Hepatic stellate cell (primary cell): ENCODE results near the gene FBN1.

ENCODE experiments used
- DNase-seq: peaks from one replicate; pipeline ENCODE4 v3.0.0; 2011; ENCODE audit warnings: low spot score

FBN1 gene

GRCh38 chr15:48426941-48427340, 218.6 kb downstream of the FBN1 start:
- no peak for DNase-seq

DNA sequence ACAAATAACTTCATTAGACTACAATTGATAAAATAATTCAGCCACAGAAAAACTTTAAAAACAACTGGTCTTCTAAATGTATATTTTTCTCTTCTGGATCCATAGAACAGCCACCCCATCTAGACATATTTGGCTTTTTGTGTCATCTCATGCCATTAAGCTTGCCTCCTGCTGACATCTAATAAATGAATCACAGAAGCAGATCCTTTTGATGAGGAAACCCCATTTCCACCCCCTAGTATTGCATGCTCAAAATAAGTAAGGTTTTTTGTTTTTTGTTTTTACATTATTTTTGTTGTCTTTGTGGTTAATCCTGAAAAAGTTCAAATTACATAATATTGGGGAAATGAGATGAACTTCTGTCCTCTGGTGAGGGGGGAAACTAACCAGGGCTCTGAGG, 219.5 kb downstream of the FBN1 start:
- no peak for DNase-seq

- DNase-seq, result no peak
Measured at GRCh38 chr15:48425051-48425450, 220.5 kb downstream of the FBN1 start.

GRCh38 chr15:48423896-48424475, 221.5 kb downstream of the FBN1 start:
- DNase-seq, result no peak

- no peak for DNase-seq
Measured at GRCh38 chr15:48423342-48423741, 222.2 kb downstream of the FBN1 start.

DNA sequence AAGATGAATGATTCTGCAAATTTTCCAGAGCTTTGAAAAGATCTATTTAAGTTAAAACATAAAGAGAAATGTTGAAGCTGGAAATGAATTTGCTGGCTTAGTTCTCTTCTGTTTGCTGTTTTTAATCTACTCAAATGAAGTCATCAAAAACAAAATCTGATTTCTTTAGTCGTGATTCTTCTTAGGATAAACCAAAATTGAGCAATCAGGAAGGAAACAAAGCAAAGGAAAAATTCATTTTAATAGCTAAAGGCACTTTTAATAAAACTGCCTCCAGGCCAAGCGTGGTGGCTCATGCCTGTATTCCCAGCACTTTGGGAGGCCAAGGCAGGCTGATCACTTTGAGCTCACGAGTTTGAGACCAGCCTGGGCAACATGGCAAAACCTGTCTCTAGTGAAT, 223.1 kb downstream of the FBN1 start:
- no peak for DNase-seq

DNA sequence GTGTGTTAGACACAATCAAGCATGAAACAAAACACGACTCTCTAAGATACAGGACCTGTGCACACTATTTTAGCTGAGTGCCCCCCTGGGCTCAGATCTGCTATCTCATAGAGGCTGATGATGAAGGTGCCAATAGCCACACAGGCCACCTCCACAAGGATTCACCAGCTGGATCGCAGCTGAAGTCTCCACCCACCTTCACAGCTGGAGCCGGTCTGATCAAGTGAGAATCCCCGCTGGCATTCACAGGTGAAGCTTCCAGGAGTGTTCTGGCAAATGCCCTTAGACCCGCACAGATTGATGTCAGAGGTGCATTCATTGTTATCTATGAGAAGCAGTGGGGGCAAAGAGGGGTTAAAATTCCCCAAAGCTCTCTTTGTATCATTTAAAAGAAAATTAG, 224.1 kb downstream of the FBN1 start:
- DNase-seq, result no peak

- DNase-seq, result no peak
Measured at GRCh38 chr15:48419896-48420295, 225.6 kb downstream of the FBN1 start.

DNA sequence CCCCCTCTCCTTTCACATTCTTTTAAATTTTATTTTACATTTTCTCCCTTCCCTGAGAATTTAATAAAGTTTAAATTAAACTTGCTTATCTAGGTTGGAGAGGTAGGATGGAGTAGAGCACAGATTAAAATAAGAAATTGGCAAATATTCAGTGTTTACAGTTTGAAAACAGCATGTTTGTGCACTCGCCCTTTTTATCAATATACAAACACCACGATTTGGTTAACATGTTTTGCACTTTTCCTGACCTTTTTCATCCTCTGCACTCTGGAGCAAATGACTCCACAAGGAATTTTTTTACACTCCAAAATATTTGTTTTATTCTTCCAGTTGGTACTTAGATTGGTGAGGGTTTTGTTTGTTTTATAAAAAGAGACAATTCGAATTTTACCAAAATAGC, 227.2 kb downstream of the FBN1 start:
- DNase-seq, result no peak

- DNase-seq, result no peak
Measured at GRCh38 chr15:48416301-48416700, 229.2 kb downstream of the FBN1 start.

DNA sequence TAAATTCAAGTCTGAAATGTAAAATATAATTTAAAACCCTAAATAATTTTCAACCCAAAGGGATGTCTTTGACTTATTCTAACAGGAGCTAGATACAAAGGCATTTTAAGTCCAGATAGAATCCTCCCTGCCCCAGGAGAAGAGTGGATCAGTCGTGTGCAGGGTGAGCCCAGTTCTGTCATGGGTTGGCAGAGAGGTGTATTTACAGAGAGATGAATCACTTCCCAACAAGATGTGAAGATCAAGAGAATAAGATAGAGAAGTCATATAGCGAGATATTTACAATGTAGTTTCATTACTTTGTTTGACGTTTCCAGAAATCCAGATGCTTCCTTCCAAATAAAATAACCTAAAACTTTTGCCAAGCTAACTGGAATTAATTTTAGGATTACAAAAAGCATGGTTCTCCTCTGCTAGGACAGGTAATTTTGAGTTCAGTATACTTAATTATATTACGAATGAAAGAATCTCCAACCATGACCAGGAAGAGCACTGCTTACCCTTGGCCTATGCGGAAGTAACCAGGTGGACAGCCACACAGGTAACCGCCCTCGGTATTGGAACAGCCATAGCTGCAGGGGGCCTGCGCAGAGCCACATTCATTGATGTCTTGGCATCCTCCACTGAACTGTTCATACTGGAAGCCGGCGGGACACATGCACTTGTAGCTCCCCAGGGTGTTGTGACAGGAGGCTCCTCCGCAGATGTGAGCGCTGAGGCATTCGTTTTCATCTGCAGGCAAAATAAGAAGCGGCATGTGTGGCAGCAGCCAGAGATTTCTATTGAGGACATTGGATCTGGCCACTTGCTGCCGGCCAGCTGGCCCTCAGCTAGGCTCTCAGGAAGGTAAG, 230.2 kb downstream of the FBN1 start:
- no peak for DNase-seq

- no peak for DNase-seq
Measured at GRCh38 chr15:48414015-48414414, 231.5 kb downstream of the FBN1 start.

GRCh38 chr15:48413304-48413703, 232.2 kb downstream of the FBN1 start:
- DNase-seq, result no peak

GRCh38 chr15:48411971-48412591, 233.4 kb downstream of the FBN1 start:
- DNase-seq, result peak; percentile 60

DNA sequence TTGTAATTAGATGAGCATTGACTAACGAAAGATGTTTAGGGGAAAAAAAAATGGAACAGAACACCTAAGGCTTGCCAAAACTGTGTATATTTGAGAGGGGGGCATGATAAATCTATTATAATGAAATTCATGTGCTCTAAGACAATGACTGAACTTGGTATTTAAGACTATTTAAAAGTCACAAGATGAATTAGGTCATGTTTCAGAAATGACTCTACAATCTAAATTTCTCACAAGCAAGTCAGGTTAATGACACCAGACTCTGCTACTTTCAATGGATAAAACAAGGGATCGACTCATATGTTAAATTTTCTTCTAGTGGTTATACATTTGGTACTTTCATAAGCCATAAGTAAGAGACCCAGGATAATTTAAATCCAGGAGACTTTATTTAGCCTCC, 235.9 kb downstream of the FBN1 start:
- DNase-seq, result no peak

GRCh38 chr15:48408327-48408726, 237.2 kb downstream of the FBN1 start:
- DNase-seq, result no peak

DNA sequence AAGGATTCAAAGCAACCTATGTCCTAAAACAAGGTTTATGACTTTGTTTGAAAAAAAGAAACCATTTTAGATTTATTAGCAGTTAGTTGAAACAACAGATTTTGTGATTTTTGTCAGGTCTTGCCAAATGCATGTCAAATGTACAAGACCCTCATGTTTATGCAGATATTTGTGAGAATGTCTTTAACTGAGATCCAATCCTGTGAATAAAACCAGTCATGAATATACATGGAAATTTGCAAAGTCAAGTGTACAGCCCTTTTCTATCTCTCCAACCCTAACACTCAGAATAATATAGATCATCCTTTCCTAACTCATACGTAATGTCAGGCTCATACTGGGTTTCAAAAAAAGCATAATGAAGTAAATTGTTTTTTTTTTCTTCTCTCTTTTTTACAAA, 237.9 kb downstream of the FBN1 start:
- no peak for DNase-seq

- no peak for DNase-seq
Measured at GRCh38 chr15:48406911-48407310, 238.6 kb downstream of the FBN1 start.

GRCh38 chr15:48406266-48406891, 239.1 kb downstream of the FBN1 start:
- no peak for DNase-seq

- no peak for DNase-seq
Measured at GRCh38 chr15:48402427-48403177, 242.9 kb downstream of the FBN1 start.

- no peak for DNase-seq
Measured at GRCh38 chr15:48400086-48400485, 245.4 kb downstream of the FBN1 start.

- no peak for DNase-seq
Measured at GRCh38 chr15:48397841-48398240, 247.7 kb downstream of the FBN1 start.
